ENCODE measurements around the gene ATL1.

The ATL1 gene
- 0.46 to 3.9 (median 1.3) reads per million in 9 experiments for total RNA-seq

- peak; percentile 14 to 25 (median 16) for DNase-seq
These were observed at the start of gene ATL1 for GRCh38 chr14:50559990-50560930. Gene ATL1, plus strand, starts transcription at chr14:50560145. Its CDS starts 121 bp downstream, at chr14:50560266.

GRCh38 chr14:50510157-50510556 lies 49.8 kb upstream of the ATL1 start:
- H3K9me3 Mint-ChIP-seq: no peaks in the 10 kb centered on the region
- peaks cover 5% of the 10 kb centered on the region for H3K36me3 Mint-ChIP-seq (ENCODE audit: insufficient read depth)
- no peak for DNase-seq
- no peak overlapping the region for H3K4me3 Mint-ChIP-seq
- H3K27me3 Mint-ChIP-seq: no peaks in the 10 kb centered on the region
- H3K27ac Mint-ChIP-seq: no peak overlapping the region
- H3K4me1 Mint-ChIP-seq (ENCODE audit: low read depth in 2 of 2): peaks cover 12 to 34% of the 10 kb centered on the region in 2 donors
- ATAC-seq (replicated peaks): no peak

More at GRCh38 chr14:50559990-50560930, at the start of gene ATL1:
- no peaks in the 10 kb centered on the region for H3K9me3 Mint-ChIP-seq
- peak within 1 kb of the TSS; percentile 75 to 83 for H3K4me3 Mint-ChIP-seq
- no peaks in the 10 kb centered on the region for H3K36me3 Mint-ChIP-seq (ENCODE audit: insufficient read depth)
- peaks cover 43 to 50% of the 10 kb centered on the region in 2 donors for H3K27me3 Mint-ChIP-seq
- no peak within 1 kb of the TSS for H3K27ac Mint-ChIP-seq
- peak; percentile 74 for ATAC-seq (replicated peaks)
- H3K4me1 Mint-ChIP-seq (ENCODE audit: low read depth in 2 of 2): peaks cover 9 to 10% of the 10 kb centered on the region in 2 donors

DNA sequence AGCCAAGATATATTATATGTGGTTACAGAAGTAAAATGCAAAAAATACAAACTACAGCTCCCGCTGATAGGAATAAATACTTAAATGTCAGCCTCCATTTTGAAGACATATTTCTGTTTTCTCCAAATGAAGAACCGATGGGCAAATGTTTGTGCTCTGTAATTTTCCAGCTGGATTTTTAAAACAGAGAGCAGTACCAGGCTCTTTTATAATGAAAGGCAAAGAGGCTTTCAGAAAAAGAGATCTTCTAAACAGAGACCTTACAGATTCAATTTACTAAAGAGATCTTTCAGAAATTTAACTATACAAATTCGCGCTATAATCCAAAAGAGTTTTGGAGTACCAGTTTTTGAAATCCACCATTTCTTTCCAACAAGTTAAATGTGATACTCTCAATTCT lies 47.5 kb upstream of the ATL1 start:
- no peaks in the 10 kb centered on the region for H3K9me3 Mint-ChIP-seq
- no peak overlapping the region for H3K27ac Mint-ChIP-seq
- no peaks in the 10 kb centered on the region for H3K27me3 Mint-ChIP-seq
- H3K36me3 Mint-ChIP-seq (ENCODE audit: insufficient read depth): peaks cover 5% of the 10 kb centered on the region
- no peak overlapping the region for H3K4me3 Mint-ChIP-seq
- ATAC-seq (replicated peaks) (no peak), DNase-seq (no peak)
- H3K4me1 Mint-ChIP-seq (ENCODE audit: low read depth in 2 of 2): peaks cover 9 to 26% of the 10 kb centered on the region in 2 donors

GRCh38 chr14:50516091-50516490 lies 43.9 kb upstream of the ATL1 start:
- ATAC-seq (replicated peaks) (no peak), DNase-seq (no peak)
- Mint-ChIP-seq H3K4me3 (no peak overlapping the region), H3K36me3 (ENCODE audit: insufficient read depth) (peaks cover 6% of the 10 kb centered on the region), H3K4me1 (ENCODE audit: low read depth in 2 of 2) (peaks cover 8 to 9% of the 10 kb centered on the region in 2 donors), H3K27ac (no peak overlapping the region), H3K27me3 (no peaks in the 10 kb centered on the region), H3K9me3 (no peaks in the 10 kb centered on the region)

GRCh38 chr14:50520947-50521815 lies 38.8 kb upstream of the ATL1 start:
- Mint-ChIP-seq H3K9me3 (no peaks in the 10 kb centered on the region), H3K27ac (peak overlapping the region; percentile 90 to 91), H3K27me3 (no peaks in the 10 kb centered on the region), H3K4me1 (ENCODE audit: low read depth in 2 of 2) (peaks cover 42 to 43% of the 10 kb centered on the region in 2 donors), H3K4me3 (peak overlapping the region; percentile 66 to 71), H3K36me3 (ENCODE audit: insufficient read depth) (peaks cover 7% of the 10 kb centered on the region)
- ATAC-seq (replicated peaks): peak; percentile 81
- DNase-seq: peak in 1 of 3 experiments; percentile 15

DNA sequence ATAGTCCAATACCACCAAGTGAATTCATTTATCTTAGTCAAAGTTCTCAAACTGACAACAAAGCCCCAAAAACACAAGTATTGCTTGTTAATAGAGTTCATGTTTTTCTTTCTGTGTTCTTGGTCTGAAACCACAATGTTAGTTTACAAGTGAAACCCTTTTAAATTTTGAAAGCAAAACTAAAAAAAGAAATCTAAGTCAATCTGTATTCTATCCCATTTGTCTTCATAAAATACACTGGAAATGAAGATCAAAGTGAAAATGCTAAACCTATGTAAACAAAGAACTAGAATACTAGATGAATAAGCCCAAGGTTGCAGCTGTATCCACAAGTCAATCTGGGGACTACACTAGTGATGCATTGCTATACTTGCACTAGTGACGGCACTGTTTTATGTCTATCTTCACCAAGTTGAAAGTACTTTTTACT lies 38.0 kb upstream of the ATL1 start:
- peaks cover 45 to 49% of the 10 kb centered on the region in 2 donors for H3K4me1 Mint-ChIP-seq (ENCODE audit: low read depth in 2 of 2)
- no peaks in the 10 kb centered on the region for H3K9me3 Mint-ChIP-seq
- H3K4me3 Mint-ChIP-seq: peak overlapping the region; percentile 66 to 71
- H3K36me3 Mint-ChIP-seq (ENCODE audit: insufficient read depth): peaks cover 7% of the 10 kb centered on the region
- ATAC-seq (replicated peaks) (peak; percentile 54), DNase-seq (no peak)
- H3K27ac Mint-ChIP-seq: peak overlapping the region; percentile 90 to 91
- H3K27me3 Mint-ChIP-seq: no peaks in the 10 kb centered on the region

DNA sequence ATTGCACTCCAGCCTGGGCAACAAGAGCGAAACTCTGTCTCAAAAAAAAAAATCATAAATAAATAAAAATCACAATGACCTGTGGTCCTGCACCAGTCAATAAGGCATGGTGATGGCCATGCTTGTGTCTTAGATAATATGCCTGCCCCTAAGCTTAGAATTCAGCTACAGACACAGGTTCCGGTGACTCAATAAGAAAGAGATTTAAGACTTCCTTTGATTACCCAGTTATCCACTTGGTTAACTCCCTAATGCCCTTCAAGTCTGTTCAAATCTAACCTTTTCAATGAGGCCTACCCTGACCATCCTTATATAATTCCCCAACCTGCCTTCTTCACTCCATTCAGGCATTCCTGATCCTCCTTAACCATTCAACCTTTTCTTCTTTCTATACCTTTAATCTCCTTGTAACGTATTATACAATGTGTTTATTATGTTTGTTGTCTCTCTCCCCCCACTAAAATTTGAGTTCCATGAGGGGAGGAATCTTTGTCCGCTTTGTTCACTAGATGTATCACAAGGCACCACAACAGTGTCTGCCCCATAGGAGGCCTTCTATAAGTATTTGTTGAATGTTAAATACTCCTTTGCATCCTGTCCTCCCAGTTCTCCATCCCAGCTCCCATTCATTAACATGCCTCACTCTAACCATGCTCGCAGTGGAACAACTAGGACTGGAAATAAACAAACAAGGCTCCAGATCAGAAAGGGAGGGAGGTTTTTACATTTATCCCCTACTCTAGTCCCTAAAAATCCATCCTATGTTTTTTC lies 36.5 kb upstream of the ATL1 start:
- H3K9me3 Mint-ChIP-seq: no peaks in the 10 kb centered on the region
- peak overlapping the region; percentile 64 to 91 for H3K27ac Mint-ChIP-seq
- DNase-seq (no peak), ATAC-seq (replicated peaks) (no peak)
- no peaks in the 10 kb centered on the region for H3K27me3 Mint-ChIP-seq
- H3K36me3 Mint-ChIP-seq (ENCODE audit: insufficient read depth): peaks cover 5% of the 10 kb centered on the region
- H3K4me3 Mint-ChIP-seq: peak overlapping the region in 1 of 2 donors; percentile 21
- peaks cover 45 to 53% of the 10 kb centered on the region in 2 donors for H3K4me1 Mint-ChIP-seq (ENCODE audit: low read depth in 2 of 2)

- peaks cover 46 to 58% of the 10 kb centered on the region in 2 donors for H3K4me1 Mint-ChIP-seq (ENCODE audit: low read depth in 2 of 2)
- DNase-seq (no peak), ATAC-seq (replicated peaks) (no peak)
- H3K9me3 Mint-ChIP-seq: no peaks in the 10 kb centered on the region
- H3K27ac Mint-ChIP-seq: peak overlapping the region; percentile 64 to 91
- H3K36me3 Mint-ChIP-seq (ENCODE audit: insufficient read depth): peaks cover 3% of the 10 kb centered on the region
- no peaks in the 10 kb centered on the region for H3K27me3 Mint-ChIP-seq
- peak overlapping the region in 1 of 2 donors; percentile 11 for H3K4me3 Mint-ChIP-seq
These were observed 35.9 kb upstream of the ATL1 start for GRCh38 chr14:50524060-50524459.

GRCh38 chr14:50524731-50525515 lies 35.0 kb upstream of the ATL1 start:
- no peaks in the 10 kb centered on the region for H3K27me3 Mint-ChIP-seq
- H3K36me3 Mint-ChIP-seq (ENCODE audit: insufficient read depth): peaks cover 3% of the 10 kb centered on the region
- ATAC-seq (replicated peaks) (no peak), DNase-seq (no peak)
- peaks cover 54 to 66% of the 10 kb centered on the region in 2 donors for H3K4me1 Mint-ChIP-seq (ENCODE audit: low read depth in 2 of 2)
- H3K9me3 Mint-ChIP-seq: no peaks in the 10 kb centered on the region
- H3K27ac Mint-ChIP-seq: peak overlapping the region; percentile 64 to 91
- H3K4me3 Mint-ChIP-seq: peak overlapping the region in 1 of 2 donors; percentile 11

DNA sequence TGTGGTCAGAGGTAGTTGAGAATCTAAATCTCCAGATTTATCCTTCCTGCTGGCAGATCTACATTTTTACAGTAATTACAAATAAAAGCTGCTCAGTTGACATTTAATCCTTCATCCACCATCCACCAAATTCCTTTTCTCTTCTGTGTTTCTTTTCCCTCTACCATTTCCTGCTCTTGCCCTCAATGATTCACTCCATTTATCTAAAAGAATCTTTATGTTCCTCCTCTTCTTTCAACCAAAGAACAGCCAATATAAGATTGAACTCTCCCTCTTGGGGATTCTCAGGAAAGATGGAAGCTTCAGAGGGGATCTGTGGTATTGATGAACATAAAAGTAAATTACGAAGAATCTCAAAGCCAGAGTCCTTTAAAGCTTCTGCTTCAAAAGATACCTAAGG lies 31.9 kb upstream of the ATL1 start:
- Mint-ChIP-seq H3K4me3 (no peak overlapping the region), H3K36me3 (ENCODE audit: insufficient read depth) (peaks cover 10% of the 10 kb centered on the region), H3K27me3 (no peaks in the 10 kb centered on the region), H3K9me3 (no peaks in the 10 kb centered on the region), H3K27ac (peak overlapping the region in 1 of 2 donors; percentile 54), H3K4me1 (ENCODE audit: low read depth in 2 of 2) (peaks cover 48 to 72% of the 10 kb centered on the region in 2 donors)
- DNase-seq (no peak), ATAC-seq (replicated peaks) (no peak)

DNA sequence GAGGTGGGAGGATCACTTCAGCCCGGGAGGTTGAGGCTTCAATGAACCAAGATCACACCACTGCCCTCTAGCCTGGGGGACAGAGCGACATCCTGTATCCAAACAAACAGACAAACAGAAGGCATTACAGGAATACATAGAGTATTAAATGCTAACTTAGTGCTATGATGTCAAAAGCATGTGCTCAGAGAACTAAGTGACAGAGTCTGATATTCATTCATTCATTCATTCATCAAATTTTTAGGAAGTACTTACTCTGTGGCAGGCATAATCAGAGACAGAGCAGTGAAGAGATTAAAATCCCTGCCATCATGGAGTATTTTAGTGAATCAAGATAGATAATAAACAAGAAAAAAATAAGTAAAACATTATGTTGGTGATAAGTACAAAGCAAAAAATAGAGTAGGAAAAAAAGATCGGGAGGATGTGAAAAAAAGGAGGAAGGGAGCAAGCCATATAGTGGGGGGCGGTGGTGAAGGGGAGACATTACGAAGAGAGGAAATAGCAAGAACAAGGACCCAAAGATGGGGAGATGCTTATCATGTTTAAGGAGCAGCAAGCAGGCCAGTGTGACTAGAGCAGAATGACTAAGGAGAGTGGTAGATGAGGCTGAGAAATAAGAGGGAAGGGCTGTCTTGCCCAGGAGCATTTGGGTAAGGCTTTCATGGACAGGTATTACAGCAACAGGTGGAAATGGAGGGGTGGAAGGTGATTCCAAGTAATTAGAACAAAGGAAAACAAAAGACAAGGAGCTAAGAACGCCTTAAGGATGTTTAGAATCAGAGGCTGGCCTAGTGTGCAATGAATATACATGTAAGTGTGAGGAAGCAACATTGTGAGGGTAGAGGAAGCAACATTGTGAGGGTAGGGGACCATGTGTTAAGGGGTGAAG lies 30.4 kb upstream of the ATL1 start:
- Mint-ChIP-seq H3K4me3 (peak overlapping the region; percentile 89 to 90), H3K4me1 (ENCODE audit: low read depth in 2 of 2) (peaks cover 38 to 62% of the 10 kb centered on the region in 2 donors), H3K27ac (peak overlapping the region; percentile 2 to 45), H3K27me3 (no peaks in the 10 kb centered on the region), H3K9me3 (no peaks in the 10 kb centered on the region), H3K36me3 (ENCODE audit: insufficient read depth) (peaks cover 11% of the 10 kb centered on the region)
- DNase-seq: no peak
- ATAC-seq (replicated peaks): no peak

All from effector memory CD8-positive, alpha-beta T cell (primary cell).